ENCODE measurements around the gene PHF12. TPM values are rescaled to one million over a fixed set of nuclear protein-coding genes. Genes with fewer than 3 reads are reported as not detected.

PHF12 gene
- total and polyA plus RNA-seq, 2 of the 8 experiments (the other 6 are each of a cell fraction or from before 2014, with no cell fraction given) = 38.8 to 65.7 TPM

DNA sequence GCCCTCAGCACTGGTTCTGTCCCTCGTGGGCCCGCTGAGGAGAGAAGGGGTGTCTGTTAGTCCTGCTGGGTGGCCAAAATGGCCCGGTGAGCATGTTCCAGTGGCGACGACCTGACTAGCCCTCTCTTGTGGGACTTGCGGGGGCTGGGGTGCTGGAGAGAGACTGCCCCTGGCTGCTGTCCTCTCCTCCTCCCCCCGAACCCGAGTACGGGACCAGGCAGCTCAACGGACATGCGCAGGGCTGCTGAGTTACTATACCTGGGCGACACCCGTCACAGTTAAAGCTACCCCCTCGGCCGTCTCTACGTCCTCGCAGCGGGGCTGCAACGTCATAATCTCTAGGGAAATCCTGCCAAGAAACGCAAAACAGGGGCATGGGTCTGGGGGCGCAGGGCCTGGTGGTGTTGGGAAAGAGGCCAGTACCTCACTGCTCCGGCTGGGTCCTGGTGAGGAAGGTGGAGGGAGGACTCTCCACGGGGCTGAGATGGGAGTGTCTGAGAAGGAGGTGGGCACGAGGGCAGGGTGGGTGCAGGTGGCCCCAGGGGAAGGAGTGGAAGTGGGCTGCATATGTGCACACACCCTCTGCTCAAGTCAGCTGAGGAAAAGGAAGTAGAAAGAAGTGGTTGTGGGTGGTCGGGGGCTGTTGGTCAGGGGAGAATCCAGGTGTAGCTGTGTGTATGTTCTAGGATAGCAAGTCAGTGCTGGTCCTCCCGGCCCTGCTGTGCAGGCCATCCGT, 67.2 kb downstream of the PHF12 start (continued):
- no peak for TF ChIP-seq BCL11A (IDR thresholded peaks at IDR 0.05; ENCODE audit: low read depth in 2 of 2, low read length in 2 of 2)
